LoVo (cell line): ENCODE measurements around the gene HLCS.
"Not testable (repeated sequence)": the region's sequence is repeated elsewhere in the genome, so short reads cannot be mapped to it uniquely, and the experiment has no call there.

Source experiments
- DNase-seq: peaks from one replicate; pipeline ENCODE4 v3.0.0-alpha.2; 2016; ENCODE audit warnings: low spot score

Gene HLCS

DNA sequence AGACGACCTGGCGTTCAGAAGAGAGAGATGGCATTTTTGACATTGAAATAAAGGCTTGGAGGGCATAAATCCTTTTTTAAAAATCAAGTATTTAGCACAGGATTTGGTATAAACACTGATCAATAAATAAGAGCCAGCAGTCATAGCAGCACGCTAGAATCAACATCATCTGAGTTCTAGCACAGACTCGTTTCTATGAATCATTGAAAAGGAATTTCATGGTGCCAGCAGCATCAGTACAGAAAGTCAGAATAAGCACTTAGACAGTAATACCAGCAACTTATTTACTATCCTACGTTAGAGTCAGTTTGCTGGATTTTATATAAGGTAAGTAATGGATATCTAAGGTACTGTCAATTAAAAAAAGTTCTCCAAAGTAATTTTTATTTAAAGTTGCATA, 119.3 kb downstream of the HLCS start:
- DNase-seq, result peak; percentile 15

DNA sequence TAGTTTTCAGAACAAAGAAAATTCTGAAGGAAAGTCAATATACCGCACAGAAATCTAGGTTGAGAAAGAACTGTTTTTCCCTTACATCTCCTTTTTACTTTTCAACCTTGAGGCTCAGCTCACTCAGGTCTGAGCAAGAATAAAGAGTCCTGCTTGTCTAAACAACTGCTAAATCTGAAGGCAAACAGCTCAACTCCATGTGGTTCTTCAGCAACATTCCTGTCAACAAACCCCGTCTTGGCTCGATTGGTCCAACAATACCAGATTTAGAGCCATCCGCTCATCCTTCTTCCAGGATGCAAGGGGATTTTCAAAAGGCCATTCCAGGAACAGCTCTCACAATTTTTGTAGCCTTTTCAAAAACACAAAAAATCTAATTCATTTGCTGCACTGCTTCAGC, 119.8 kb downstream of the HLCS start:
- no peak for DNase-seq

DNA sequence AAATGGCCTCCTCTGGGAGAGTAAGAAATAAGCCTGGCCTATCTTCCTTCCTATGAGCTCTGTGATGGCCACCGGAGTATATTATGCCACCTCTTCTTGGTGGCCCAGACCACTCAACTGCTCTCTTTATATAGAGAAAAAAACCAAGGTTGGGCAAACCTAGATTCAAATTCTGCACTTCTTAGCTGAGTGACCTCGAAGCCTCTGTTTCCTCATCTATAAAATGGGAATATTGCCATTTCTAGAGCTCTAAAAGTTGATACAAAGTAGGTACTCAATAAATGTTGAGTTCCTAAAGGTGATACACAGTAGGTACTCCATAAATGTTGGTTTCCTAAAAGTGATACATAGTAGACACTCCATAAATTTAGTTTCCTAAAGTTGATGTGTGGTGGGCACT, 120.7 kb downstream of the HLCS start:
- no peak for DNase-seq

- DNase-seq, result no peak
Measured at GRCh38 chr21:36845070-36845469, 121.4 kb downstream of the HLCS start.

DNA sequence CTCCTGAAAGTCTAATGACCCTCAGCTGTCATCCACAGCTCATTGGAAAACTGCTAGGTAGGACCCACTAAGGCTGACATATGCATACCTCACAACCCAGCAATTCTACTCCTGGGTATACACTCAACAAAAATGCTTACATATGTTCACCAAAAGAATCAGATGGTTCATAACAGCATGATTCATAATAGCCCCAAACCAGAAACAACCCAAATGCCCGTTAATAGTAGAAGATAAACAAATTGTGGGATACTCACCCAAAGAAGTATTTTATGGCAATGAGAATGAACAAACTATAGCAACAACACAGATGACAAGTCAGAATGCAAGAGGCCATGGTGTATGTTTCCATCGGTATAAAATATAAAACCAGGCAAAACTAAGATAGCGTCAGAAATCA, 124.6 kb downstream of the HLCS start:
- DNase-seq, result no peak

- DNase-seq, result no peak
Measured at GRCh38 chr21:36839735-36840134, 126.7 kb downstream of the HLCS start.

GRCh38 chr21:36839123-36839522, 127.3 kb downstream of the HLCS start:
- DNase-seq, result no peak

DNA sequence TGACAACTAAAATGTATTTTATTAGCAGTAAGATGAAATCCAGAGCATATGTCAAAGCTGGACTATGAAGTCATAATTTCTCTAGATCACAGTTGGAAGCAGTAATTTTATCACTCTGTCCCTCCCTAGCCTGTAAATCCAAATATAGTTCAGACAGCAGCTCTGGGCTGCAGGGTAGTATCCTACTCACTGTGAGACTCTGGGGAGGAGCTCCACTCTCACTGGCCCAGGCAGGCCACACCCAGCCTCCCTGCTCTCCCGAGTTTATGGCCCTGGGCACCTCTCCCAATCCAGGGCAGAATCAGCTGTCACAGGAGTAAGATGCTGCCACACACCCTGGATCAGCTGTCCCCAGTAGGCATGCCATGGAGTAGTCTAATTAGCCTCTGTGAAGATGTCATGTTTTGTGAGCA, 131.1 kb downstream of the HLCS start:
- peak; percentile 67 for DNase-seq

GRCh38 chr21:36834192-36834591, 132.3 kb downstream of the HLCS start:
- no peak for DNase-seq

- no peak for DNase-seq
Measured at GRCh38 chr21:36830100-36830499, 136.4 kb downstream of the HLCS start.

DNA sequence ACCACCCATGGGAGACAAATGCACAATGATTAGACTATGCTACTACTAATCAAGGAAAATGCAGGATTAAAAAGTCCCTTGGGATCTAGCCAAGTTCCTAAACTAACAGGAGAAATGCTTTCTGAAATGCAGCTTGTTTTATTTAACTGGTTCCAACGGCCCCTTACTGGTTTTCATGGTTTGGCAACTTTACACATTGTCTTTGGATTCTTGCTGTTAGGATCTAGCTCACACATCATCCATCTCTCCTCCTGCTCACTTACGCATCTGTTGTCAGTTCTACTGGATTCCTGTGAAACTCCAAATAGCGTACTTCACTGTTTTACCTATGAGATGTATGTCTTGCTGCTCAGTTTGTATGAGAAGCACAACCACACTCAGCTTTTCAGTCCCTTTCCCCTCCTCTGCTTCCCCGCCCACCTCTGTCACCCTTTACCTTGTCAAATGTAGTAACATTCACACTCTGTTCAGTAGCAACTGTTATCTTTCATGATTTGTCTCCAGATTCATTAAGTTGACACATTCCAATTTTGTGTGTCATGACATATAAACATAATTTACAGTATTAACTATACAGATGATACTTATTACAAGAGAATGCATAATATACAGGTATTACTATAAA, 137.5 kb downstream of the HLCS start:
- DNase-seq, result no peak

GRCh38 chr21:36828208-36828607, 138.3 kb downstream of the HLCS start:
- no peak for DNase-seq

DNA sequence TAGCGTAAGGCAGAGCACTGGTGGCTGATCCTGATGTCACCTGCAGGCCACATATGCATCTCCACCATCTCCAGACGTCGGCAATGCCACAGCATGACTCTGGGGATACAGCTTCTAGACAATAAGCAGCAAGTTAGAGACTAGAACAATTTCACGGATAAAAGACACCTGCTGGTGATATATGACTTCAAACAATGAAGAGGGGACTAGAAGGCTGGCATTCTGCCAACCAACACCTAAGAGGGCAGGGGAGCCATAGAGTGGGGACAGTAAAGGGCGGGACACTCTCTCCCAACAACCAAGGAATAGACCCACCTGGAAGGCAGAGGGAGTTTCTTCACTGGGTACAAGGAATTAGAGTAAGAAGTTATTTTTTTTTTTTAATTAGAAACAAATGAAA, 140.8 kb downstream of the HLCS start:
- DNase-seq, result no peak

GRCh38 chr21:36821032-36821299, 145.5 kb downstream of the HLCS start:
- no peak for DNase-seq

GRCh38 chr21:36820176-36821031, 146.1 kb downstream of the HLCS start:
- DNase-seq, result no peak

GRCh38 chr21:36817732-36818450, 148.6 kb downstream of the HLCS start:
- no peak for DNase-seq

DNA sequence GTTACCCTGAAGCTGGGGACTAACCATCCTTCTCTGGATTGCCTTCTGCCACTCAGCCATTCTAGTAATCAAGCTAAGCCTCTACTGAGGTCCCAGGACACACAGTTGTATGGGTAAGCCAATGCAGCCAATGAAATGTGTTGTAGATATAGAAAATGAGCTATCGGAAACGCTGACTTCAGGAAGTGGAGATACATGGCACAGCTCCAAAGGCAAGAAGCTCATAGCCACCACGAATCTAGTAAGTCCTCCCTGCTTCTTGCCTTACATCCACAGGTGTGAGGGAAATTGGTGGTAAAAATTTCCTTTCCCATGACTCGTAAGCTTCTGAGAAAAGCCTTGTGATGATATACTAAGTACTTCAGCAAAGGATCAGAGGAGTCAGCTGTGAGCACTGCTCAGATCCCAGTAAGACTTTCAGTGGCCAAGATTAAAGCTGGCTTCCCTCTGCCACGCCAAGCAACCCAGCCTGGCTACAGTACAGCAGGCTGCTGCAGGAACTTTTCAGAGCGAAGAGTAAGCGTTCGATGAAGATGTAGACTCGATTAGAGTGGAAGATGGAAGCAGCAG, 149.8 kb downstream of the HLCS start:
- DNase-seq, result no peak

GRCh38 chr21:36816026-36816425, 150.4 kb downstream of the HLCS start:
- not testable (repeated sequence) for DNase-seq

- DNase-seq, result no peak
Measured at GRCh38 chr21:36815284-36815683, 151.2 kb downstream of the HLCS start.

DNA sequence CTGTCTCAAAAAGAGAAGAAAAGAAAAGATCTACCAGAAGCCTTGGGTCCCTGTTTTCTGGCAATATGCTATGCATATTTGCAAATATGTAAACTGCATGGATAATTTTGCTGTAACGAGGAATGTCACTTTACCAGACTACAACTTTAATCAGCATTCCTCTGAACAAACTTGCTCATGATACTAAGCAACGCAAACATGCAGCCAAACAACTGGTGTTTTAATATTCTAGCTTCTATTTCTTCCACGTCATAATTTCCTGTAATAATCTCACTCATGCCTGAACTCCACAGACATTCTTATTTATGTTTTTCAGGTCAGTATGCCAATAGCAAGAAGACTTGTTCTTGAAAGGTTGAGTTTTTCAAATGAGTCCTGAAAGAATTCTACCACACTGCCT, 153.4 kb downstream of the HLCS start:
- no peak for DNase-seq

GRCh38 chr21:36811762-36812161, 154.7 kb downstream of the HLCS start:
- no peak for DNase-seq

- no peak for DNase-seq
Measured at GRCh38 chr21:36810443-36810842, 156.0 kb downstream of the HLCS start.

- DNase-seq, result no peak
Measured at GRCh38 chr21:36807422-36807928, 159.0 kb downstream of the HLCS start.
